Activated CD4-positive, CD25-positive, alpha-beta regulatory T cell (primary cell): ENCODE data around the gene HTR2C.
"Not testable (repeated sequence)": the region's sequence is repeated elsewhere in the genome, so short reads cannot be mapped to it uniquely, and the experiment has no call there.

Experiments
- DNase-seq, 4 experiments: peaks; one replicate each; lab custom pipeline; 2025; lab: John Stamatoyannopoulos, UW

Gene HTR2C

GRCh38 chrX:114583646-114584374, at the start of gene HTR2C:
HTR2C (plus strand) TSS chrX:114584086; CDS start chrX:114726937, 142,851 bp downstream.
- DNase-seq = no peak

- no peak for DNase-seq
Measured at GRCh38 chrX:114580336-114580735, 3.5 kb upstream of the HTR2C start.

GRCh38 chrX:114581528-114582263, 2.2 kb upstream of the HTR2C start:
- DNase-seq = no peak

GRCh38 chrX:114582264-114582632, 1.6 kb upstream of the HTR2C start:
- no peak for DNase-seq

- no peak for DNase-seq
Measured at GRCh38 chrX:114582698-114583395, 1.0 kb upstream of the HTR2C start.

- DNase-seq = no peak
Measured at GRCh38 chrX:114584375-114584943, 573 bp downstream of the HTR2C start.

- no peak for DNase-seq
Measured at GRCh38 chrX:114584983-114585842, 1.3 kb downstream of the HTR2C start.

- DNase-seq = no peak
Measured at GRCh38 chrX:114591121-114591520, 7.2 kb downstream of the HTR2C start.

- no peak for DNase-seq
Measured at GRCh38 chrX:114599305-114599704, 15.4 kb downstream of the HTR2C start.

- no peak for DNase-seq
Measured at GRCh38 chrX:114599911-114600310, 16.0 kb downstream of the HTR2C start.

- not testable (repeated sequence) for DNase-seq
Measured at GRCh38 chrX:114606619-114607018, 22.7 kb downstream of the HTR2C start.

GRCh38 chrX:114611018-114611619, 27.2 kb downstream of the HTR2C start:
- no peak for DNase-seq

- DNase-seq = no peak
Measured at GRCh38 chrX:114615765-114616164, 31.9 kb downstream of the HTR2C start.

- DNase-seq = no peak
Measured at GRCh38 chrX:114619874-114620273, 36.0 kb downstream of the HTR2C start.

GRCh38 chrX:114626323-114626722, 42.4 kb downstream of the HTR2C start:
- no peak for DNase-seq

GRCh38 chrX:114635986-114636385, 52.1 kb downstream of the HTR2C start:
- DNase-seq = no peak

- no peak for DNase-seq
Measured at GRCh38 chrX:114650351-114650750, 66.5 kb downstream of the HTR2C start.

GRCh38 chrX:114675365-114675764, 91.5 kb downstream of the HTR2C start:
- no peak for DNase-seq

GRCh38 chrX:114700533-114700932, 116.6 kb downstream of the HTR2C start:
- not testable (repeated sequence) for DNase-seq

GRCh38 chrX:114709406-114709805, 125.5 kb downstream of the HTR2C start:
- no peak for DNase-seq

- DNase-seq = no peak
Measured at GRCh38 chrX:114710571-114710970, 126.7 kb downstream of the HTR2C start.
